Measurements from ENCODE around the gene LMOD2. TPM values are rescaled to one million over a fixed set of nuclear protein-coding genes. Genes with fewer than 3 reads are reported as not detected.

The LMOD2 gene
- total RNA-seq, 6 experiments from 2014 or later, result not detected

DNA sequence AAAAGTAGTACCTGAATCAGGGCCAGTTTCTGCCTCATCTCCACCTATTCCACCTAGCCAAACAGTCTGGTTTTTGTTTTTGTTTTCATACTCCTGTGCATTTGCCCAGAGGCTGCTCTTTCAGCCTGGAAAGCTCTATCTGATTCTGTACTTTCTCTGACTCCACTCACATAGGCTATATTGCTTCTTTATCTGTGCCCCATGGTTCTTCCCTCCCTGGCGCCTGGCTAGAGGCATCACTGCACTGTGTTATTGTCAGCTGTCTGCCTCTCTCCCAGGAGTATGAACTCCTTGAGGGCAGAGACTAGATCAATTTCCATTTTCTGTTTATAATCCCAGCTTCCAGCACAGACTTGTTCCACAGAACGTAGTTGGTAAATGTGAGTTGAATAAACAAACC is 5.1 kb upstream of the LMOD2 start:
- H3K4me1 Mint-ChIP-seq (ENCODE audit: low read depth), result peaks cover 11% of the 10 kb centered on the region; the same call in 1 of the 2 replicates
- no peak overlapping the region for H3K27ac Mint-ChIP-seq
- no peak for DNase-seq
- TF ChIP-seq, protein P1, sequence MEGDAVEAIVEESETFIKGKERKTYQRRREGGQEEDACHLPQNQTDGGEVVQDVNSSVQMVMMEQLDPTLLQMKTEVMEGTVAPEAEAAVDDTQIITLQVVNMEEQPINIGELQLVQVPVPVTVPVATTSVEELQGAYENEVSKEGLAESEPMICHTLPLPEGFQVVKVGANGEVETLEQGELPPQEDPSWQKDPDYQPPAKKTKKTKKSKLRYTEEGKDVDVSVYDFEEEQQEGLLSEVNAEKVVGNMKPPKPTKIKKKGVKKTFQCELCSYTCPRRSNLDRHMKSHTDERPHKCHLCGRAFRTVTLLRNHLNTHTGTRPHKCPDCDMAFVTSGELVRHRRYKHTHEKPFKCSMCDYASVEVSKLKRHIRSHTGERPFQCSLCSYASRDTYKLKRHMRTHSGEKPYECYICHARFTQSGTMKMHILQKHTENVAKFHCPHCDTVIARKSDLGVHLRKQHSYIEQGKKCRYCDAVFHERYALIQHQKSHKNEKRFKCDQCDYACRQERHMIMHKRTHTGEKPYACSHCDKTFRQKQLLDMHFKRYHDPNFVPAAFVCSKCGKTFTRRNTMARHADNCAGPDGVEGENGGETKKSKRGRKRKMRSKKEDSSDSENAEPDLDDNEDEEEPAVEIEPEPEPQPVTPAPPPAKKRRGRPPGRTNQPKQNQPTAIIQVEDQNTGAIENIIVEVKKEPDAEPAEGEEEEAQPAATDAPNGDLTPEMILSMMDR (IDR thresholded peaks at IDR 0.05), result no peak
- no peaks in the 10 kb centered on the region for H3K36me3 Mint-ChIP-seq (ENCODE audit: low read depth)
- H3K4me3 Mint-ChIP-seq, result no peak overlapping the region
- H3K9me3 Mint-ChIP-seq, result no peaks in the 10 kb centered on the region
- H3K27me3 Mint-ChIP-seq (ENCODE audit: insufficient read depth), result peaks cover 6% of the 10 kb centered on the region; the same call in 1 of the 2 replicates

DNA sequence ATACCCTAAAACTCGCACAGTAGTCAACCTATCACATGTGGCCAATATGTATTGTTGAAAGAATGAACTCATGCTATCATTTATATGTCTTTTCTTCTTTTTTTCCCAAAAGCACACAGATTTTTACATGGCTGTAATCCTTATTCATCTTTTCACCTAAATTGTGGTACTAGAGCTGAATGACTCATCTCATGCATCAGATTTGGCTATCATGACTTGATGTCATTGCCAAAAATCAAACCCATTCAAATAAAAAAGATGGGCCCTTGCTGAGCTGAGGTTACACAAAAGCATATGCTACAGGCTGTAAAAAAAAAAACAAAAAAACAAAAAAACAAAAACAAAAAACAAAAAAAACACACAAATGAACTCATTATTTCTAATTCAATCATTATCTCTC is 3.3 kb upstream of the LMOD2 start:
- H3K4me1 Mint-ChIP-seq (ENCODE audit: low read depth), result peaks cover 3% of the 10 kb centered on the region; the same call in 1 of the 2 replicates
- peaks cover 6% of the 10 kb centered on the region for H3K27me3 Mint-ChIP-seq (ENCODE audit: insufficient read depth)
- no peak for DNase-seq
- no peak overlapping the region for H3K4me3 Mint-ChIP-seq
- H3K9me3 Mint-ChIP-seq, result no peaks in the 10 kb centered on the region
- H3K27ac Mint-ChIP-seq, result no peak overlapping the region
- H3K36me3 Mint-ChIP-seq (ENCODE audit: low read depth), result no peaks in the 10 kb centered on the region
- TF ChIP-seq, protein P1 (IDR thresholded peaks at IDR 0.05), result no peak

DNA sequence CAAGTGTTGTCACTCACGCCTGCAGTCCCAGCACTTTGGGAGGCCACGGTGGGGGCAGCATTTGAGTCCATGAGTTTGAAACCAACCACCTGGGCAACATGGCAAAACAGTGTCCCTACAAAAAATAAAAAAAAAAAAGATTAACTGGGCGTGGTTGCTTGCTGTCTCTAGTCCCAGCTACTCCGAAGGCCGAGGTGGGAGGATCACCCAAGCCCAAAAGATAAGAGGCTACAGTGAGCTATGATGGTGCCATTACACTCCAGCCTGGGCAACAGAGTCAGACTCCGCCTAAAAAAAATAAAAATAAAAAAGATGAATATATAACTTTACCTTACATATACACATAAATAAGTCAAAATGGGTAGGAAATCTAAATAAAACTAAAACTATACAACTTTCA is 2.5 kb upstream of the LMOD2 start:
- H3K36me3 Mint-ChIP-seq (ENCODE audit: low read depth), result no peaks in the 10 kb centered on the region
- H3K4me3 Mint-ChIP-seq, result no peak overlapping the region
- H3K27ac Mint-ChIP-seq, result no peak overlapping the region
- no peaks in the 10 kb centered on the region for H3K9me3 Mint-ChIP-seq
- peaks cover 8% of the 10 kb centered on the region for H3K27me3 Mint-ChIP-seq (ENCODE audit: insufficient read depth)
- H3K4me1 Mint-ChIP-seq (ENCODE audit: low read depth), result no peaks in the 10 kb centered on the region
- DNase-seq, result no peak
- TF ChIP-seq, protein P1 (IDR thresholded peaks at IDR 0.05), result no peak

DNA sequence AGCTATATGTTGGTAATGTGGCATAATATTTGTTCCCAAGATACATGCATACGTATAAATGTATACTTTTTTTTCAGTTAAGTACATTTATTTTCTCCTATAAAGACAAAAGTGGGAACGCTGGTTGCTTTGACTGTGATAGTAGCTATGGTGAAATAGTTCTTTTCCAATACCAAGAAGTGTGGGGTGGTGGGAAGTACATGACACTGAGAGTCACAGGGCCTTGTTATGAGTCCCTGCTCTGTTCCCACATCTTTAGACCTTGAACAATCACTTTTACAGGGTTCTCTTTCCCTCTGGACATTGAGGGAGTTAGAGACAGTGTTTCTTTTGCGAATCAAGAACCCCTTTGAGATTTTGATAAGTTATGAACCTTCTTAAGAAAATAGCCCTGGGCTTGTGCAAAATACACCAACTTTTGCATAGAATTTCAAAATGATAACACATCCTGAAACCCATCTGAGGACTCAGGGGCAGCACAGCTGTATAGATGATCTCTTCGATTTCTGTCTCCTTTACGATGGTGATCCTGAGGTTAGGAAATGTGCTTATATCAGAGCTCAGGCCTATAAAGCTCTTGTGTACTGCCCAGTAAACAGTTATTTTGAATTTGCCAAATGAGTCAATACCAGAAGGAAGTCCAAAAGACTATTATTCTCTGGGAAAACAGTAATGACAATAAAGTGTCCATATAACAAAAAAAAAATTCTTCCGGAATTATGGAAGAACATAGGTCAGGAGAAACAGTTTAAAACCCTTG is 1.1 kb downstream of the LMOD2 start:
- Mint-ChIP-seq H3K27ac (no peak overlapping the region), H3K27me3 (ENCODE audit: insufficient read depth) (peaks cover 14% of the 10 kb centered on the region), H3K9me3 (no peaks in the 10 kb centered on the region), H3K36me3 (ENCODE audit: low read depth) (no peaks in the 10 kb centered on the region), H3K4me1 (ENCODE audit: low read depth) (no peaks in the 10 kb centered on the region), H3K4me3 (no peak overlapping the region)
- TF ChIP-seq, protein P1 (IDR thresholded peaks at IDR 0.05), result no peak
- DNase-seq, result no peak

DNA sequence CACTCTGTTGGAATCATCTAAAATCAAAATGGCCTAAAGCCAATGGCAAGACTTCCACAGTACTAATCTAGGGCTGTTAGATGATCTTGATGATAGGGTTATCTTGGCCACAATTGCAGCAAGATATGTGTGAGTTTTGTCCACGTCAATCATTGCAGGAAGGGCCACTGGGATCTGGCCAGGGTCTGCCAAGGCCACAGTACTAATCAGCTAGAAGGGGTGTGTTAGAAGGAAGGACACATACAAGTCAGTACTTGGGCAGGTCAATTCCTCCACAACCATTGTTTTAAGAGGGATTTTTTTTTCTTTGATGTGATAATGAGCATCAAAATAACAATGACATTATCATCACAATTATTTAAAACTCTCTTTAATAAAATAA is 1.6 kb downstream of the LMOD2 start:
- H3K4me3 Mint-ChIP-seq, result no peak overlapping the region
- TF ChIP-seq, protein P1 (IDR thresholded peaks at IDR 0.05), result no peak
- no peak for DNase-seq
- H3K4me1 Mint-ChIP-seq (ENCODE audit: low read depth), result no peaks in the 10 kb centered on the region
- no peak overlapping the region for H3K27ac Mint-ChIP-seq
- no peaks in the 10 kb centered on the region for H3K9me3 Mint-ChIP-seq
- peaks cover 20% of the 10 kb centered on the region for H3K27me3 Mint-ChIP-seq (ENCODE audit: insufficient read depth)
- H3K36me3 Mint-ChIP-seq (ENCODE audit: low read depth), result no peaks in the 10 kb centered on the region

All from HFFc6 (cell line).